Mucosa of gallbladder (tissue), 1 donor: Measurements from ENCODE around the gene DCTN5. TPM values are rescaled to one million over a fixed set of nuclear protein-coding genes. Genes with fewer than 3 reads are reported as not detected.

ENCODE experiments used
- DNase-seq: peaks from one replicate; pipeline ENCODE4 v3.0.0-alpha.2; 2020; ENCODE audit warnings: low spot score
- total RNA-seq: library from RNA; stranded (reverse); gene quantifications from one replicate; pipeline ENCODE4 v1.2.1, GENCODE V29; 2021
- donor health status: DM: no; HTN: no; CAD: no.

Gene DCTN5
- total RNA-seq, 1 donor from 2014 or later: 60.8 TPM

- DNase-seq: no peak
These were observed 22.7 kb downstream of the DCTN5 start for GRCh38 chr16:23663918-23664317.

- no peak for DNase-seq
These were observed 25.5 kb downstream of the DCTN5 start for GRCh38 chr16:23666571-23667354.

- no peak for DNase-seq
These were observed 26.0 kb downstream of the DCTN5 start for GRCh38 chr16:23667355-23667659.

- DNase-seq: no peak
These were observed 27.0 kb downstream of the DCTN5 start for GRCh38 chr16:23668225-23668624.

- no peak for DNase-seq
These were observed 27.6 kb downstream of the DCTN5 start for GRCh38 chr16:23668873-23669272.

GRCh38 chr16:23670137-23670776, 29.0 kb downstream of the DCTN5 start:
- no peak for DNase-seq

- DNase-seq: no peak
These were observed 32.8 kb downstream of the DCTN5 start for GRCh38 chr16:23673971-23674614.

GRCh38 chr16:23676924-23677480, 35.7 kb downstream of the DCTN5 start:
- DNase-seq: no peak

- DNase-seq: peak; percentile 81
These were observed 37.4 kb downstream of the DCTN5 start, which contains the start of gene PLK1 for GRCh38 chr16:23678430-23679273. TSS of gene PLK1 (plus strand) at chr16:23678889. CDS start at chr16:23678933, 44 bp downstream.

GRCh38 chr16:23679274-23679985, 38.2 kb downstream of the DCTN5 start:
- no peak for DNase-seq

GRCh38 chr16:23679986-23680336, 38.7 kb downstream of the DCTN5 start:
- DNase-seq: no peak

- DNase-seq: no peak
These were observed 40.9 kb downstream of the DCTN5 start for GRCh38 chr16:23682181-23682580.

- no peak for DNase-seq
These were observed 42.2 kb downstream of the DCTN5 start for GRCh38 chr16:23683487-23683886.

GRCh38 chr16:23687034-23687808, 46.0 kb downstream of the DCTN5 start:
- no peak for DNase-seq

- no peak for DNase-seq
These were observed 48.3 kb downstream of the DCTN5 start for GRCh38 chr16:23689442-23690187.

- DNase-seq: no peak
These were observed 49.7 kb downstream of the DCTN5 start for GRCh38 chr16:23690771-23691482.

GRCh38 chr16:23691483-23692189, 50.4 kb downstream of the DCTN5 start:
- DNase-seq: no peak

- no peak for DNase-seq
These were observed 51.0 kb downstream of the DCTN5 start for GRCh38 chr16:23692190-23692837.
